GM19193 (cell line): ENCODE results near the gene PLA2G4F.

Experiments used
- POLR2A ChIP-seq: IDR thresholded peaks from 4 replicates; pipeline ENCODE4 v1.6.1; 2011; ENCODE audit not compliant: insufficient read depth, insufficient read length; ENCODE audit errors: extremely low read depth

PLA2G4F gene

GRCh38 chr15:42131826-42132806 is 24.3 kb downstream of the PLA2G4F start:
- TF ChIP-seq POLR2A: no peak

- no peak for TF ChIP-seq POLR2A
These were observed 25.4 kb downstream of the PLA2G4F start for GRCh38 chr15:42131006-42131405.

- no peak for TF ChIP-seq POLR2A
These were observed 26.0 kb downstream of the PLA2G4F start for GRCh38 chr15:42130246-42130986.

GRCh38 chr15:42129364-42129763 is 27.1 kb downstream of the PLA2G4F start:
- no peak for TF ChIP-seq POLR2A

- TF ChIP-seq POLR2A: no peak
These were observed 28.0 kb downstream of the PLA2G4F start for GRCh38 chr15:42128476-42128875.

- TF ChIP-seq POLR2A: no peak
These were observed 32.9 kb downstream of the PLA2G4F start for GRCh38 chr15:42123546-42123945.

GRCh38 chr15:42121682-42122081 is 34.8 kb downstream of the PLA2G4F start:
- no peak for TF ChIP-seq POLR2A

- no peak for TF ChIP-seq POLR2A
These were observed 35.4 kb downstream of the PLA2G4F start for GRCh38 chr15:42121021-42121420.

- no peak for TF ChIP-seq POLR2A
These were observed 36.2 kb downstream of the PLA2G4F start for GRCh38 chr15:42120285-42120684.

GRCh38 chr15:42119446-42119760 is 37.0 kb downstream of the PLA2G4F start:
- TF ChIP-seq POLR2A: no peak

- no peak for TF ChIP-seq POLR2A
These were observed 37.6 kb downstream of the PLA2G4F start for GRCh38 chr15:42118650-42119445.

- no peak for TF ChIP-seq POLR2A
These were observed 44.5 kb downstream of the PLA2G4F start for GRCh38 chr15:42111924-42112323.

GRCh38 chr15:42110367-42110766 is 46.1 kb downstream of the PLA2G4F start:
- TF ChIP-seq POLR2A: no peak

GRCh38 chr15:42108806-42109205 is 47.6 kb downstream of the PLA2G4F start:
- no peak for TF ChIP-seq POLR2A

GRCh38 chr15:42108189-42108588 is 48.2 kb downstream of the PLA2G4F start:
- no peak for TF ChIP-seq POLR2A
